Skeletal muscle tissue (tissue), 4 donors: ENCODE measurements around the gene STN1. TPM values are rescaled to one million over a fixed set of nuclear protein-coding genes. Genes with fewer than 3 reads are reported as not detected.

ENCODE experiments used
- H3K27ac ChIP-seq: one replicate; pipeline ENCODE4 v1.7.0; 2013; ENCODE audit warnings: mild to moderate bottlenecking, low read depth, low read length, inconsistent platforms
- H3K27me3 ChIP-seq, 3 donors: one replicate each; pipeline ENCODE4 v1.7.0; 2013; ENCODE audit warnings: low read length in 3 of 3; ENCODE audit not compliant: control insufficient read depth in 3 of 3, insufficient read depth in 3 of 3
- H3K36me3 ChIP-seq, 3 donors: one replicate each; pipeline ENCODE4 v1.7.0; 2013; ENCODE audit warnings: low read length in 3 of 3; ENCODE audit not compliant: control insufficient read depth in 3 of 3, insufficient read depth in 3 of 3
- H3K4me1 ChIP-seq, 3 donors: one replicate each; pipeline ENCODE4 v1.7.0; 2013; ENCODE audit warnings: low read length in 3 of 3, mild to moderate bottlenecking in 3 of 3; ENCODE audit not compliant: control insufficient read depth in 3 of 3, insufficient read depth in 3 of 3
- H3K4me3 ChIP-seq, 3 donors: one replicate each; pipeline ENCODE4 v1.7.0; 2013; ENCODE audit warnings: low read length in 3 of 3
- H3K9ac ChIP-seq, 3 donors: one replicate each; pipeline ENCODE4 v1.7.0; 2013; ENCODE audit warnings: low read length in 3 of 3, mild to moderate bottlenecking in 3 of 3, moderate library complexity in 2 of 3, low read depth in 1 of 3
- H3K9me3 ChIP-seq, 3 donors: one replicate each; pipeline ENCODE4 v1.7.0; 2013; ENCODE audit warnings: low read length in 3 of 3; ENCODE audit not compliant: control insufficient read depth in 3 of 3
- total RNA-seq: library from RNA; depleted of rRNA; stranded (reverse); fragments of >200 nt; gene quantifications from one replicate; pipeline ENCODE4 v1.2.3, GENCODE V29; 2014
- donor health status: Osteomylitis.

The STN1 gene
- total RNA-seq, 1 donor from 2014 or later = 20.9 TPM

DNA sequence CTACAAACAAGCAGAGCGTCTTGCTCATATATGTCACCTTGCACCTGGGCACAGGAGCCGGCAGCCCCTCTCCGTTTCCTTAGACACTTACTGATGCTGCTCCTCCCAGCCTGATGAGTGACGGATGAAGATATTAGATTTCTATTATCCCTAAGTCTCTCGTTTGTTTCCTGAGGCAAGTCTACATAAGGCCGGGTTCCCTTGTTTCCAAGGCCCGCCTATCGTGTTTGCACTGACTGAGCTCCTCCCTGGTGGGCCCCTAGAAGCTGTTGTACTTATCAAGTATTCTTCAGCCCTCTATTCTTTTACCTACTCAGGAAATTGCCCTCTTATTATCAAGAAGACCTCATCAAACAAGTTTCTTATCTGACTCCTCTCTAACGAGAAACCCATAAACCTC lies 81.1 kb downstream of the STN1 start:
- Histone ChIP-seq H3K27ac (no peak overlapping the region), H3K9me3 (no peaks in the 10 kb centered on the region), H3K4me3 (no peak overlapping the region), H3K9ac (no peak overlapping the region), H3K4me1 (peaks cover 64 to 83% (median 82%) of the 10 kb centered on the region in 3 donors), H3K27me3 (no peaks in the 10 kb centered on the region), H3K36me3 (no peaks in the 10 kb centered on the region)

- Histone ChIP-seq H3K9me3 (no peaks in the 10 kb centered on the region), H3K27ac (no peak overlapping the region), H3K36me3 (no peaks in the 10 kb centered on the region), H3K4me1 (peaks cover 60 to 81% (median 78%) of the 10 kb centered on the region in 3 donors), H3K9ac (no peak overlapping the region), H3K27me3 (no peaks in the 10 kb centered on the region), H3K4me3 (no peak overlapping the region)
Observed at GRCh38 chr10:103836273-103836672, 81.7 kb downstream of the STN1 start.

GRCh38 chr10:103835096-103836050 lies 82.6 kb downstream of the STN1 start:
- Histone ChIP-seq H3K9me3 (no peaks in the 10 kb centered on the region), H3K27ac (peak overlapping the region; percentile 65), H3K9ac (peak overlapping the region in 1 of 3 donors; percentile 47), H3K36me3 (no peaks in the 10 kb centered on the region), H3K4me3 (no peak overlapping the region), H3K27me3 (no peaks in the 10 kb centered on the region), H3K4me1 (peaks cover 51 to 72% (median 69%) of the 10 kb centered on the region in 3 donors)

- Histone ChIP-seq H3K27ac (peak overlapping the region; percentile 65), H3K27me3 (no peaks in the 10 kb centered on the region), H3K9ac (peak overlapping the region in 1 of 3 donors; percentile 47), H3K36me3 (no peaks in the 10 kb centered on the region), H3K9me3 (no peaks in the 10 kb centered on the region), H3K4me1 (peaks cover 49 to 64% (median 61%) of the 10 kb centered on the region in 3 donors), H3K4me3 (no peak overlapping the region)
Observed at GRCh38 chr10:103834436-103835095, 83.4 kb downstream of the STN1 start.

GRCh38 chr10:103833731-103834365 lies 84.1 kb downstream of the STN1 start:
- Histone ChIP-seq H3K27ac (peak overlapping the region; percentile 65), H3K9me3 (no peaks in the 10 kb centered on the region), H3K4me1 (peaks cover 43 to 58% (median 55%) of the 10 kb centered on the region in 3 donors), H3K27me3 (no peaks in the 10 kb centered on the region), H3K9ac (peak overlapping the region; percentile 3 to 25 (median 20)), H3K36me3 (no peaks in the 10 kb centered on the region), H3K4me3 (peak overlapping the region in 1 of 3 donors; percentile 32)

DNA sequence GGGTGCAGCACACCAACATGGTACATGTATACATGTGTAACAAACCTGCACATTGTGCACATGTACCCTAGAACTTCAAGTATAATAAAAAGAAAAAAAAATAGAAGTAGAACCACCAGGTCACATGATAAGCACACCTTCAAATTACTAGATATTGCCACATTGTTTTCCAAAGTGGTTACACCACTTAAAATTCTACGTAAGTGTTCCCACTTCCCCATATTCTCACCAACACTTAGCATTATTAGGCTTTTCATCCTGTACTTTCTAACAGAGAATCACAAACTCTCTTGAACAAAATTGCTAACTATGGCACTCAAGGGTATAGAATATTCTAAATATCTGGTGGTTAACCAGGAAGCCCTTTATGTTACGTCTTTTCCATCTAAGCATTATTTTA lies 85.2 kb downstream of the STN1 start:
- H3K9ac ChIP-seq = no peak overlapping the region
- H3K4me1 ChIP-seq = peaks cover 34 to 58% (median 46%) of the 10 kb centered on the region in 3 donors
- no peaks in the 10 kb centered on the region for H3K27me3 ChIP-seq
- no peak overlapping the region for H3K27ac ChIP-seq
- H3K36me3 ChIP-seq = no peaks in the 10 kb centered on the region
- H3K4me3 ChIP-seq = no peak overlapping the region
- H3K9me3 ChIP-seq = no peaks in the 10 kb centered on the region

Other genes starting within 250 kb of the STN1 start
- 30.3 TPM for gene SH3PXD2A, start 62.6 kb downstream of the STN1 start, total RNA-seq
- 30.3 TPM for gene SLK, start 49.0 kb upstream of the STN1 start, total RNA-seq
- under 0.01 TPM for gene COL17A1, start 167.7 kb upstream of the STN1 start, total RNA-seq
- 2.1 TPM for gene SFR1, start 204.0 kb upstream of the STN1 start, total RNA-seq